Measurements from ENCODE around the gene NINJ2. TPM values are rescaled to one million over a fixed set of nuclear protein-coding genes. Genes with fewer than 3 reads are reported as not detected.

NINJ2 gene
- polyA plus RNA-seq, 2 of the 4 experiments (the other 2 are of a cell fraction), result 0.76 to 1.2 TPM

GRCh38 chr12:530821-531220 lies 132.4 kb downstream of the NINJ2 start:
- TF ChIP-seq JUN (IDR thresholded peaks at IDR 0.05) (no peak), HOXB13 (CRISPR knock-in tag; IDR thresholded peaks at IDR 0.05; ENCODE audit: low read depth) (no peak), FOSL2 (IDR thresholded peaks at IDR 0.05) (no peak), FOSL2 (CRISPR knock-in tag; IDR thresholded peaks at IDR 0.05) (no peak), NFE2L2 (conservative IDR thresholded peaks at IDR 0.05; ENCODE audit: low read length) (no peak), BHLHE40 (IDR thresholded peaks at IDR 0.05; ENCODE audit: low read depth, low read length) (no peak), JUNB (IDR thresholded peaks at IDR 0.05) (no peak), HEYL (CRISPR knock-in tag; IDR thresholded peaks at IDR 0.05) (no peak), ESRRA (IDR thresholded peaks at IDR 0.05; ENCODE audit: borderline replicate concordance, low read length) (no peak), RNF2 (IDR thresholded peaks at IDR 0.05; ENCODE audit: borderline replicate concordance, low read depth) (no peak), GATA3 (IDR thresholded peaks at IDR 0.05; ENCODE audit: borderline replicate concordance) (no peak), ZC3H11A (IDR thresholded peaks at IDR 0.05) (no peak), EHF (CRISPR knock-in tag; IDR thresholded peaks at IDR 0.05) (no peak), KDM5A (IDR thresholded peaks at IDR 0.05) (no peak), RFX5 (IDR thresholded peaks at IDR 0.05) (no peak), CEBPB (IDR thresholded peaks at IDR 0.05) (no peak), POLR2A (IDR thresholded peaks at IDR 0.05; ENCODE audit: low read length) (no peak), FOXS1 (CRISPR knock-in tag; IDR thresholded peaks at IDR 0.05) (no peak), FOSB (CRISPR knock-in tag; IDR thresholded peaks at IDR 0.05) (no peak), CBX2 (IDR thresholded peaks at IDR 0.05; ENCODE audit: borderline replicate concordance, low read depth) (no peak)
- TF ChIP-seq, protein P1, sequence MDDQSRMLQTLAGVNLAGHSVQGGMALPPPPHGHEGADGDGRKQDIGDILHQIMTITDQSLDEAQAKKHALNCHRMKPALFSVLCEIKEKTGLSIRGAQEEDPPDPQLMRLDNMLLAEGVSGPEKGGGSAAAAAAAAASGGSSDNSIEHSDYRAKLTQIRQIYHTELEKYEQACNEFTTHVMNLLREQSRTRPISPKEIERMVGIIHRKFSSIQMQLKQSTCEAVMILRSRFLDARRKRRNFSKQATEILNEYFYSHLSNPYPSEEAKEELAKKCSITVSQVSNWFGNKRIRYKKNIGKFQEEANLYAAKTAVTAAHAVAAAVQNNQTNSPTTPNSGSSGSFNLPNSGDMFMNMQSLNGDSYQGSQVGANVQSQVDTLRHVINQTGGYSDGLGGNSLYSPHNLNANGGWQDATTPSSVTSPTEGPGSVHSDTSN (IDR thresholded peaks at IDR 0.05), result no peak
- CTCF ChIA-PET, result interaction anchor here (1.5 to 1.6 kb wide), 2 partner anchors 17 to 89 kb away, joined by 8 to 17 read pairs; no protein-coding TSS in a partner anchor
- POLR2A ChIA-PET, result no interaction called here
- no peak for DNase-seq (ENCODE audit: low read depth in 1 of 2, low spot score in 1 of 2)
- H3K4me2 ChIP-seq, result no peak overlapping the region
- no peak overlapping the region for H3K27ac ChIP-seq
- peaks cover 15% of the 10 kb centered on the region for H3K9me3 ChIP-seq
- FAIRE-seq, result no peak
- 91% methylated on average over 6 of the region's 6 CpGs for WGBS (ENCODE audit: missing lambda C conversion rate)
- no peaks in the 10 kb centered on the region for H3K4me1 ChIP-seq
- H3K4me3 ChIP-seq, result no peak overlapping the region
- no peak for ATAC-seq

- ChIA-PET POLR2A (no interaction called here), CTCF (interaction anchor here (0.6 to 1.6 kb wide), 3 partner anchors 18 to 468 kb away, joined by 3 to 17 read pairs (median 8); no protein-coding TSS in a partner anchor)
- WGBS (ENCODE audit: missing lambda C conversion rate), result 66% methylated on average over 6 of the region's 6 CpGs
- Histone ChIP-seq H3K4me2 (no peak overlapping the region), H3K9me3 (peaks cover 15% of the 10 kb centered on the region), H3K4me1 (no peaks in the 10 kb centered on the region), H3K4me3 (no peak overlapping the region), H3K27ac (no peak overlapping the region)
- TF ChIP-seq ZNF302 (CRISPR knock-in tag; IDR thresholded peaks at IDR 0.05) (no peak), RAD21 (conservative IDR thresholded peaks at IDR 0.05 in 1 of 2, IDR thresholded peaks at IDR 0.05 in 1 of 2) (no peak), MYC (IDR thresholded peaks at IDR 0.05; ENCODE audit: borderline replicate concordance, low read length) (no peak), BCL3 (IDR thresholded peaks at IDR 0.05) (no peak), POLR2AphosphoS2 (conservative IDR thresholded peaks at IDR 0.05; ENCODE audit: low read length) (no peak), ZSCAN20 (CRISPR knock-in tag; IDR thresholded peaks at IDR 0.05) (no peak), JUNB (IDR thresholded peaks at IDR 0.05) (no peak), CEBPB (IDR thresholded peaks at IDR 0.05) (no peak)
- TF ChIP-seq, protein P2, sequence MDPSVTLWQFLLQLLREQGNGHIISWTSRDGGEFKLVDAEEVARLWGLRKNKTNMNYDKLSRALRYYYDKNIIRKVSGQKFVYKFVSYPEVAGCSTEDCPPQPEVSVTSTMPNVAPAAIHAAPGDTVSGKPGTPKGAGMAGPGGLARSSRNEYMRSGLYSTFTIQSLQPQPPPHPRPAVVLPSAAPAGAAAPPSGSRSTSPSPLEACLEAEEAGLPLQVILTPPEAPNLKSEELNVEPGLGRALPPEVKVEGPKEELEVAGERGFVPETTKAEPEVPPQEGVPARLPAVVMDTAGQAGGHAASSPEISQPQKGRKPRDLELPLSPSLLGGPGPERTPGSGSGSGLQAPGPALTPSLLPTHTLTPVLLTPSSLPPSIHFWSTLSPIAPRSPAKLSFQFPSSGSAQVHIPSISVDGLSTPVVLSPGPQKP (IDR thresholded peaks at IDR 0.05; ENCODE audit: low read depth, low read length), result no peak
- ATAC-seq, result no peak
- DNase-seq (ENCODE audit: low read depth in 1 of 2, low spot score in 1 of 2), result no peak
- FAIRE-seq, result no peak
These were observed 132.9 kb downstream of the NINJ2 start for GRCh38 chr12:530308-530707.

Data from A549 (cell line).